ENCODE results near the gene MYRFL.

GRCh38 chr12:69936214-69936731 lies 111.2 kb downstream of the MYRFL start:
- TF ChIP-seq CTCF (IDR thresholded peaks at IDR 0.05; ENCODE audit: low read depth, low read length), result no peak
- TF ChIP-seq EZH2phosphoT487 (IDR thresholded peaks at IDR 0.05; ENCODE audit: low read depth), result no peak

Measured in OCI-LY3 (cell line).